H54 (cell line): ENCODE data around the gene DPP10.
"Not testable (repeated sequence)": the region's sequence is repeated elsewhere in the genome, so short reads cannot be mapped to it uniquely, and the experiment has no call there.

Experiments used
- DNase-seq: peaks from one replicate; pipeline ENCODE4 v3.0.0; 2011; ENCODE audit warnings: low spot score, mixed read lengths; ENCODE audit not compliant: insufficient read length
- FAIRE-seq: peaks from 3 replicates; lab custom pipeline; 2011; peaks lifted over from hg19 to GRCh38; lab: Jason Lieb, UNC
- POLR2A ChIP-seq: IDR thresholded peaks from 2 replicates; pipeline ENCODE4 v1.6.1; 2011; ENCODE audit warnings: low read depth, mild to moderate bottlenecking, low read length

The DPP10 gene

DNA sequence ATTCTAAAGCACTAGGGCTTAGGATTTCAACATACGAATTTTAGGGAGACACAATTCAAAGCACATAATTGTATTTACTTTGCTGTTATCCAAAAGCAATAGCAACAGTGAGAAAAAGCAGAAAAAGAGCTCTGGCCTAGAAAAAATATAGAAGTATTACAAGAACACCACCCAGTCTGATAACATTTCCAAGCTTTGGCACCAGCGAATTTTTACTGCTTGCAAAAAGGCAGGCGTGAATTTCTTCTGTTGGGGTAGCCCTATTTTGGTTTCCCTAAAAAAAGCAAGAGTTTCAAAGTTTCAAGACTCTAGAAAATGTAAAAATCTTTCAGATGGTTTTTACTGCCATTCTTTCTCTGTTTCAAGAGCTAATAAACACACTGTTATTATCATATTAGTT lies 292.7 kb downstream of the DPP10 start:
- DNase-seq = no peak
- TF ChIP-seq POLR2A = no peak
- FAIRE-seq = no peak

DNA sequence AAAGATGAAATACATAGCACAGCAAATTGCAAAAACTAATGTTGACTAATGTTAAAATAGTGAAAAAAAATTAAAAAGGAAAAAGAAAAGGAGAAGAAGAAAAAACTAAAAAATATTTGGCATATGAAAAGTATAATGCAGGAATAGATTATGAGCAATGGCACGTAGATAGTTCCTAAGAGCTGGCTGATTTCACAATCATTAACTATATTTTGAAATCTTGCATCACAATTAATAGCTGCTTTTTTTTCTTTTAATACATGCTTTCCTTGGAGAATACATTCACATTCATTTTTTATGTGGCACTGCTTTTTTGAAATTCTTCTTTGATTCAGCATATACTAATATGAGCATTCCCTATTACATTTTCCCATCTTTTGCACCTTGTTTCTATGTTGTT lies 299.8 kb downstream of the DPP10 start:
- no peak for DNase-seq
- no peak for FAIRE-seq
- TF ChIP-seq POLR2A = no peak

DNA sequence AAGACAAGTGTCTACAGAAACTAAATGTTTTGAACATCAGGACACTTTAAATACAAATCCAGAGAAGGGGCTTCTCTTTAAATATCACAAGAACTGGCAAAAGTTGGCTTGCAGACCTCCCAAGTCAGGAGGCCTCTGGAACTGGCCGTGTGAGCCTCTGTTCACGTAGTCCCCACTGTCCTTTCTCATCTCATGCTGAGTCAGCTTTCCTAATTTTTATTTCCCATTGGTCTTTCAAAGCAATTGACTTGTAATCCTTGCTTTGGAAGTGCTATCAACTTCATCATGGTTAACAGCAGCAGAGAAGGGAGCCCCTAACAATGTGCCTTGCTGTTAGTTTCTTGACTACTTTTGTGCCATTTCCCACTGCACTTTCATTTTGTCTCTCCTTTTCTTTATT lies 303.3 kb downstream of the DPP10 start:
- FAIRE-seq = no peak
- DNase-seq = no peak
- TF ChIP-seq POLR2A = no peak

DNA sequence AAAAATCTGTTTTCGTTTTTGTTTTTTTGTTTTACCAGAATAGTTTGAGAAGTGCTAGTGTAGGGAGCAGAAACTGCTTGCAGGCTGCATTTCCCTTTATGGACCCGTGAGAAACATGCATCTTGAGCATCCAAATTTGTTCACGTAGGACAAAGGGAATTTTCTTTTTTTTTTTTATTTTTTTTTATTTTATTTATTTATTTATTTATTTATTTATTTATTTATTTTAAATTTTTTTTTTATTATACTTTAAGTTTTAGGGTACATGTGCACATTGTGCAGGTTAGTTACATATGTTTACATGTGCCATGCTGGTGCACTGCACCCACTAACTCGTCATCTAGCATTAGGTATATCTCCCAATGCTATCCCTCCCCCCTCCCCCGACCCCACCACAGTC lies 305.7 kb downstream of the DPP10 start:
- not testable (repeated sequence) for FAIRE-seq, DNase-seq

DNA sequence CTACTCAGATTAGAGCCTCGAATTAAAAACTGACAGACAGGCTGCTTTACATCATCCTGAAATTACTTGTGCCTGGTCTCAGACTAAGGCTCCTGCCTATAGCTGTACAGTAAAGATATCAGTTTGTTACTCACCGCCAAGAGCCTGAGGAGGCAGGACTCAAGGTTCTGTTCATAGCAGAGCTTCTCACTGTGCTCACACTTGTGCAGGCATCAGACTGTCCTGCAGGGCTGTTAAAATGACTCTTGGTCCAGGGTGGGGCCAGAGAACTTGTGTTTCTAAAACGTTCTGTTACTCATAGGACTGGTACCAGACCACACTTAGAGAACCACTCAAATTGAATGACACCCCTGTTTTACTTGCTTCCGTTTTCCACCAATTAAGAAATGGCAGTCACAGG lies 310.0 kb downstream of the DPP10 start:
- DNase-seq = no peak
- no peak for TF ChIP-seq POLR2A
- FAIRE-seq = no peak

DNA sequence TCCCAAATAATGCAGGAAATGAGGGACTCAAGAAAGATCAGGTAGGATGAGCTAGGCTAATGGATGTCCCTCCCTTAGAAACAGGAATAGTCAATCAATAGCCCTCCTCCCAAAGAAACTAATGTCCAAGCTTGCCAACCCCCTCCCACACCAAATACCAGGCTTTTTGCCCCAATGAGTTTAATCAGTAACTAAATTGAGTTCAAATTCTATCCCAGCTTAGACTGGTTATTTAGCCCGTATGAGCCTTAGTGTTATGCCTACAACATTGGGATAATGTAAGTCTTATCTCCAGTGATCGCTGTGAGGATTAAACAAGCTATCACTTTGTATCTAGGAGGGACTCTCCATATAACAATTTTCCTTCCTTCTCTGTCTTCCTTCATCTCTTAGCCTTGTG lies 310.7 kb downstream of the DPP10 start:
- TF ChIP-seq POLR2A = no peak
- no peak for FAIRE-seq
- no peak for DNase-seq

DNA sequence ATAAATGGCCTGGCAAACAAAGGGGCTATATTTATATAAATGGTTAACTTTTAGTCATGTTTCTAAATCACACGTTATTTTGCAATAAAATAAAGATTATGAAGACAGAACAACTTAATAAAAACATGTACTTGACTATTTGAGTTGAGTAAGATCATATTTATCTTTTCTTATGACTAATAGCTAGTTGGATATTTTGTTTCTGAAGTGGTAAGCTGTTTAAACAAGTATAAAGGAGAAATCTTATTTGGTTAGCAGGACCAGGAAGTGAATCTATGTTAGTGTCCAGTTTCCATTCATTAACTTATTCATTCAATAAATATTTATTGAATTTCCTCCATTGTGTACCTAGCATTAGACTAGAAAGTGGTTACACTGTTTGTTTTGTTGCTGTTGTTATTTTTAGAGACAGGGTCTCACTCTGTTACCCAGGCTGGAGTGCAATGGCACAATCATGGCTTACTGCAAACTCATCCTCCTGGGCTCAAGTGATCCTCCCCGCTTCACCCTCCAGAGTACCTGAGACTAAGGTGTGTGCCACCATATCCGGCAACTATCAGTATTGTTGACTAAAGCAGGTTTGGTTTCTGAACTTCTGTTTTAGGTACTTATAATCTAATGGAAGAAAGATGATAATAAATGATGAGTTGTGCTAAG lies 312.6 kb downstream of the DPP10 start:
- FAIRE-seq = no peak
- no peak for DNase-seq

DNA sequence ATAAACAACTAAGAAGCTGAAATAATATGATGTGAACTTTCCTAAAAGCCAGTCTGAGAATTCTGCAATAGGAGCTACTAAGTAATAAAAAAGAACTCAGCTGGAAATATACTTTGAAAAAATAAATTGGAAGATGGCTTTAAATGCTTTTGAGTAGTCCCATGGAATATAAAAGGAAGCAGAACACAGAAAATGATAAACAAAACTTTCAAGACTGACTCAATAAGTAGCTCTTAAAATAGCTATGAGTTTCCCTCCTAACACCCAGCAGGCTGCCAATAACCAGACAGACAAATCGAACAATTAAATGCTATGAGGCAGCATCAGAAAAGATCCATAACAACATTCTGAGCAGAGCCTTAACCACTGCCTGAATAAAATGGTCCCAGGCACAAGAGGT lies 319.9 kb downstream of the DPP10 start:
- no peak for TF ChIP-seq POLR2A
- FAIRE-seq = no peak
- DNase-seq = no peak

More for the DNA sequence above, 312.6 kb downstream of the DPP10 start:
- TF ChIP-seq POLR2A = no peak

DNA sequence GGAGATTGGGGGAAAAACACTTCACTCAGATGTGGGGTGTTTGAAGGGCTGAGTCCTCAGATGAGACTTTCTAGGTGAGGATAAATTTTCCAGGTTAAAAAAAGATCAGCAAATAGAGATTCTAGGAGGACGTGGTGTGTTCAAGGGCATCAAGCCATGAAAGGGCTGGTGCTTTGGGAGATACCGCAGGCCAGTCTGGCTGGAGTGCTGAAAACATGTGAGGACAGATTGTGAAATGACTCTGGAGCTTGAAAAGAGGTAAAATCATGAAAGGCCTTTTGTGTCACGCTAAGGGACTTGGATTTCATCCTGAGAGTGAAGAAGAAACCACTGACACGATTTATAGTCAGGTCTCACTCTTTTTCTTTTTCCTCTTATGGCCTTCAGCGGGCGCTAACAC lies 320.5 kb downstream of the DPP10 start:
- FAIRE-seq = no peak
- TF ChIP-seq POLR2A = no peak

DNA sequence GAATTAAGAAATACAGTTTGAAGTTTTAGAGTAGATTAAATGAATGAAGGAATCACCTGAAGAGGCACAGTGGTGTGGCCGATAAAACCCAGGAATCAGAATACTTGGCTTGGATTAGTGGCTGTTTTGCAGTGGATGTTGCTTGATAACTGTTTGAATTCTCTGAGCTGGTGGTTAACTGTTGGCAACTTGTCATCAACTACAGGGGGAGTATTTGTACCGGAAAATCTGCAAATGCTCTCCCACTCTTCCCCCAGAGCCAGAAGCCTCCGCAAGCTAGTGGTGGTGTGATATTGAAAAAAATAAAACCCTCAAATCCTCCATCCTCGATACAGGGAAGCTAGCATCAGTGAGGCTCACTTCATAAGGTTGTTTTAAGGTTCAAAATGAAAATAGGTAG lies 326.7 kb downstream of the DPP10 start:
- TF ChIP-seq POLR2A = no peak
- FAIRE-seq = no peak
- DNase-seq = no peak

More for the DNA sequence above, 320.5 kb downstream of the DPP10 start:
- DNase-seq = no peak

DNA sequence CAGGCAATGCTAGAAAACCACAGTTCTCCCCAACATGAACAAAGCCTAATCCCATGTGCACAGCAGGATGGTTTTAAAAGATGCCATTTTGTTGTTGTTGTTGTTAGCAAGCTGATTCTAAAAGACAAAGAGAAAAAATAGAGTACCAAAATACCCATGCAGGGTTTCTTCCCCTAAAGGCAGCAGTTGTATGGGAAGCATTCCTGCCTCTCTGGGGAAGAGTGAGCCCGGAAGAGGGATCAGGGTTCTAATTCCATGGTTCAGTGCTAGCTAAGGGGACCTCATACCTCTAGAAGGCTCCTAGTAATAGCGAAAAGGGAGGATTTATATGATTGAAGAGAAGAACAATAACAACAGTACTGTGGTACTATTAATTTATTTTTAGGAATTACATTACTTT lies 327.6 kb downstream of the DPP10 start:
- FAIRE-seq (no peak), DNase-seq (no peak)
- TF ChIP-seq POLR2A = no peak

DNA sequence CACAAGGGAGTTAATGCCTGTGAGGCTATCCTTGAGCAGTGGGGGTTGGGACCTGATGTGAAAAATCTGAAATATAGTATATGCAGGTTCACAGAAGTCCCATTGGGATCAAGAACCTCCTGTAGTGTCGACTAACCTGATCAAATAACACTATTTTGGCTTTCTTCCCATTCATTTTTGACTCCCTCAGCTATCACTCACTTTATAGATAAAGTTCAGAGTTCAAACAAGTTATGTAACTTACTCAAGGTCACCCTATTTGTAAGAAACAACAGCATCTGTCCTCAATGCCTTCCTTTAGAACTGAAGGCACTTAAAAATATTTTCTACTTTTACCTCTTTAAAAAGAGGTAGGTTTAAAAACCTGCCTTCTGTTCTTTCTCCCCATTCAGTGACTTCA lies 341.6 kb downstream of the DPP10 start:
- DNase-seq (no peak), FAIRE-seq (no peak)
- TF ChIP-seq POLR2A = no peak

DNA sequence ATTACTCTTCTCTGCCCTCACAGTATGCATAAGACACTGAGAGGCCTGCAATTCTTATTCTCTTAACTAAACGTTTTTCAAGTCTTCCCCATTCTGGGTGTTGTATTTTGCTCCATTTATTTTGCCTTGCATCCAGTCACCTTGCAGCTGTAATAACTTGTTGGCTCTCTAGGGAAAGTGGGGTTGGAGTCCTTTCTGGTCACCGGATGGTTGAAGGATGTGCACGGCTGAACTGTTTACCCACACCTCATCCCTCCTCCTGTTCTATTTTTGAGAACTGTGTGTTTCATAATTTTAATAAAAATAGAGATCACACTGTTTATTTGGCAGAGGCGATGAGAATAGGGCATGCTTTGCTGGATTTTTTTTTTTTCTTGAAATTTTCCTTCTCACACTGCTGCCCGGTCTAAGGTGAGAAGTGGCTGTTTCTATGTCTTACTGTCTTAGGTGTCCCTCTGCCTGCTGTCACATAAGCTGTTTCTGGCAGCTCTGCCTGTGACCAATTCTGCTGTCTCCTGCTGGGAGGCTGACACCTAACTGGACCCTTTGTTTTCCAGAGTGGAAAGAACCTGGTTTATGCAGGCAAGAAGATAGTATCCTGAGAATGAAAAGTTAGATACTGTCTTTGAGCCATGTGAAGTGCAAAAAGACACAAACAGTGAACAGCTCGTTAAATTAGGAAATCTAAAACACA lies 342.6 kb downstream of the DPP10 start:
- TF ChIP-seq POLR2A = no peak
- no peak for DNase-seq
- no peak for FAIRE-seq

DNA sequence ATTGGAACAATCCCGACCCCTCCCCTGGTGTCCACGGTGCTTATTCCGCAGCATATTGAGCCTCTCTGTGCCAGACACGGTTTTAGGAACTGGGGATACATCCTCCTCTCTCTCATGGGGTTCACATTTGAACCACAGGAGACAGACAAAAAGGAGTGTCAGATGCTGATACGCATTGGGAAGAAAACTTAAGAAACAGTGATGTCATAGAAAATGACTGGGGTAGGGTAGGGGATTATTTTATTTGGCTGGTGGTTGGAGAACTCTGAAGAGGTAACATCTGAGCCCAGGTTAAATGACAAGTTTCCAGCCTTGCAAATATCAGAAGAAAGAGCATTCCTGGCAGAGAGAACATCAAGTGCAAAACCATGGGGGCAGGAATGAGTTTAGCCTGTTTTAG lies 344.5 kb downstream of the DPP10 start:
- FAIRE-seq = no peak
- TF ChIP-seq POLR2A = no peak
- no peak for DNase-seq

DNA sequence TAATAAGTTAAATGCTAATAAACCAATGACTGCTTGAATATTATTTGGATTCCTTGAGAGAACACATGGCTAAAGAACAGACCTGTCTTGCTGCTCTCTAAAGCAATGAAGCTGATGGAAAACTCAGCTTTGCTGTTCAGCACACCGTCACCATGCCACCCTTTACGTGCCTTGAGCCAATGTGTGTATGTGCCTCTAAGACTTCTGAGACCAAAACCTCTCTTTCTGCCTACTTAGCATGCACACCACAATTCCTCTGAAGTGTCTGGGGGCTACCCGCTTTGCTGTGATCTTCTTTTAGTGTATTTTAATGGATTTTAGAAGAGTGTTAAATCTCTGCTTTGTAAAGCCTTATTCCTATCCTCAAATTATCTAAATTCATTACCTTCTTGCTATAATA lies 345.0 kb downstream of the DPP10 start:
- TF ChIP-seq POLR2A = no peak
- no peak for FAIRE-seq

More for the DNA sequence above, 345.0 kb downstream of the DPP10 start:
- no peak for DNase-seq
